Activated CD8-positive, alpha-beta memory T cell treated with anti-CD3 and anti-CD28 coated beads, Interleukin-2, amount 10 ng/mL, durations not matched to agents 7 days and 5 days (primary cell): Measurements from ENCODE around the gene DLGAP1. TPM values are rescaled to one million over a fixed set of nuclear protein-coding genes. Genes with fewer than 3 reads are reported as not detected.

Source experiments
- ATAC-seq: fragments of 150-1000 bp; cut with Tn5 transposase; one replicate; pipeline ENCODE4 v1.10.0; 2021; ENCODE audit warnings: moderate library complexity
- CTCF ChIA-PET: fragments of 350-600 bp; sonication (Branson Sonifier 250); formaldehyde crosslinking; loops from one replicate; lab custom pipeline; 2021; ENCODE audit warnings: antibody characterized with exemption; lab: Charles Lee
- DNase-seq: peaks from one replicate; pipeline ENCODE4 v3.0.0-alpha.2; 2020
- H3K27ac Mint-ChIP-seq: one replicate; pipeline ENCODE4 v1.8.0; 2021; ENCODE audit warnings: mild to moderate bottlenecking, mixed read lengths
- H3K27me3 Mint-ChIP-seq: one replicate; pipeline ENCODE4 v1.8.0; 2021; ENCODE audit warnings: mixed read lengths
- H3K36me3 Mint-ChIP-seq: one replicate; pipeline ENCODE4 v1.8.0; 2021; ENCODE audit warnings: mild to moderate bottlenecking, mixed read lengths
- H3K4me1 Mint-ChIP-seq: one replicate; pipeline ENCODE4 v1.8.0; 2021; ENCODE audit warnings: mixed read lengths
- H3K4me3 Mint-ChIP-seq: one replicate; pipeline ENCODE4 v1.8.0; 2021; ENCODE audit warnings: mild to moderate bottlenecking, moderate library complexity, mixed read lengths
- H3K9me3 Mint-ChIP-seq: one replicate; pipeline ENCODE4 v1.8.0; 2022; ENCODE audit warnings: low read depth, mixed read lengths
- total RNA-seq, 2 experiments: library from RNA; stranded (reverse); gene quantifications; one replicate each; pipeline ENCODE4 v1.2.3, GENCODE V29; 2021

DLGAP1 gene
- total RNA-seq, 2 experiments from 2014 or later, result not detected

- DNase-seq, result no peak
- no peak for ATAC-seq
- CTCF ChIA-PET, result interaction anchor here (0.7 to 4.6 kb wide), 56 partner anchors 9 to 1124 kb away, joined by 3 to 61 read pairs (median 5); no protein-coding TSS in a partner anchor
- Mint-ChIP-seq H3K27me3 (peaks cover 5% of the 10 kb centered on the region), H3K36me3 (no peaks in the 10 kb centered on the region), H3K27ac (no peak overlapping the region), H3K4me3 (no peak overlapping the region), H3K9me3 (no peaks in the 10 kb centered on the region), H3K4me1 (peaks cover 16% of the 10 kb centered on the region)
Observed at GRCh38 chr18:3666526-3667254, 788.4 kb downstream of the DLGAP1 start.

- H3K4me1 Mint-ChIP-seq, result peaks cover 21% of the 10 kb centered on the region
- no peak overlapping the region for H3K27ac Mint-ChIP-seq
- CTCF ChIA-PET, result interaction anchor here (0.6 to 4.6 kb wide), 64 partner anchors 9 to 1123 kb away, joined by 3 to 61 read pairs (median 4); no protein-coding TSS in a partner anchor
- peak; percentile 78 for ATAC-seq
- peak; percentile 76 for DNase-seq
- peaks cover 3% of the 10 kb centered on the region for H3K27me3 Mint-ChIP-seq
- H3K36me3 Mint-ChIP-seq, result no peaks in the 10 kb centered on the region
- H3K4me3 Mint-ChIP-seq, result peak overlapping the region; percentile 16
- no peaks in the 10 kb centered on the region for H3K9me3 Mint-ChIP-seq
Observed at GRCh38 chr18:3665780-3666525, 789.2 kb downstream of the DLGAP1 start.

- no peak overlapping the region for H3K4me3 Mint-ChIP-seq
- H3K36me3 Mint-ChIP-seq, result no peaks in the 10 kb centered on the region
- ATAC-seq, result no peak
- no peaks in the 10 kb centered on the region for H3K27me3 Mint-ChIP-seq
- CTCF ChIA-PET, result interaction anchor here (0.7 to 4.6 kb wide), 29 partner anchors 10 to 395 kb away, joined by 3 to 61 read pairs (median 7); no protein-coding TSS in a partner anchor
- no peak for DNase-seq
- H3K9me3 Mint-ChIP-seq, result no peaks in the 10 kb centered on the region
- H3K27ac Mint-ChIP-seq, result no peak overlapping the region
- peaks cover 25% of the 10 kb centered on the region for H3K4me1 Mint-ChIP-seq
Observed at GRCh38 chr18:3665204-3665603, 789.9 kb downstream of the DLGAP1 start.

- no peaks in the 10 kb centered on the region for H3K9me3 Mint-ChIP-seq
- CTCF ChIA-PET, result interaction anchor here (0.7 to 4.6 kb wide), 20 partner anchors 32 to 385 kb away, joined by 3 to 61 read pairs (median 7); no protein-coding TSS in a partner anchor
- H3K27ac Mint-ChIP-seq, result no peak overlapping the region
- no peak overlapping the region for H3K4me3 Mint-ChIP-seq
- ATAC-seq (no peak), DNase-seq (no peak)
- no peaks in the 10 kb centered on the region for H3K36me3 Mint-ChIP-seq
- peaks cover 25% of the 10 kb centered on the region for H3K4me1 Mint-ChIP-seq
- H3K27me3 Mint-ChIP-seq, result no peaks in the 10 kb centered on the region
Observed at GRCh38 chr18:3664563-3665178, 790.4 kb downstream of the DLGAP1 start.

GRCh38 chr18:3663870-3664512 lies 791.1 kb downstream of the DLGAP1 start:
- ATAC-seq, result no peak

GRCh38 chr18:3661989-3662388 lies 793.1 kb downstream of the DLGAP1 start:
- peaks cover 2% of the 10 kb centered on the region for H3K36me3 Mint-ChIP-seq
- H3K27me3 Mint-ChIP-seq, result no peaks in the 10 kb centered on the region
- no peak for DNase-seq
- CTCF ChIA-PET, result interaction anchor here (0.6 to 2.3 kb wide), 6 partner anchors 68 to 379 kb away, joined by 3 to 11 read pairs (median 6); no protein-coding TSS in a partner anchor
- no peaks in the 10 kb centered on the region for H3K9me3 Mint-ChIP-seq
- no peak overlapping the region for H3K4me3 Mint-ChIP-seq
- ATAC-seq, result no peak
- H3K4me1 Mint-ChIP-seq, result peaks cover 25% of the 10 kb centered on the region
- H3K27ac Mint-ChIP-seq, result no peak overlapping the region

More at GRCh38 chr18:3663870-3664512, 791.1 kb downstream of the DLGAP1 start:
- H3K4me3 Mint-ChIP-seq, result no peak overlapping the region
- no peak overlapping the region for H3K27ac Mint-ChIP-seq
- H3K27me3 Mint-ChIP-seq, result no peaks in the 10 kb centered on the region
- H3K9me3 Mint-ChIP-seq, result no peaks in the 10 kb centered on the region
- no peak for DNase-seq
- CTCF ChIA-PET, result interaction anchor here (1.0 to 4.6 kb wide), 10 partner anchors 57 to 385 kb away, joined by 3 to 61 read pairs (median 21); no protein-coding TSS in a partner anchor
- H3K36me3 Mint-ChIP-seq, result no peaks in the 10 kb centered on the region
- peaks cover 25% of the 10 kb centered on the region for H3K4me1 Mint-ChIP-seq

- no peaks in the 10 kb centered on the region for H3K27me3 Mint-ChIP-seq
- peaks cover 2% of the 10 kb centered on the region for H3K36me3 Mint-ChIP-seq
- H3K4me1 Mint-ChIP-seq, result peaks cover 20% of the 10 kb centered on the region
- peak overlapping the region; percentile 64 for H3K27ac Mint-ChIP-seq
- no peak overlapping the region for H3K4me3 Mint-ChIP-seq
- ATAC-seq, result no peak
- no peak for DNase-seq
- CTCF ChIA-PET, result interaction anchor here (0.9 to 2.3 kb wide), 5 partner anchors 67 to 394 kb away, joined by 3 to 11 read pairs (median 5); no protein-coding TSS in a partner anchor
- no peaks in the 10 kb centered on the region for H3K9me3 Mint-ChIP-seq
Observed at GRCh38 chr18:3660739-3661515, 794.2 kb downstream of the DLGAP1 start.

- Mint-ChIP-seq H3K4me3 (no peak overlapping the region), H3K27ac (no peak overlapping the region), H3K36me3 (peaks cover 2% of the 10 kb centered on the region), H3K4me1 (peaks cover 32% of the 10 kb centered on the region), H3K9me3 (no peaks in the 10 kb centered on the region), H3K27me3 (no peaks in the 10 kb centered on the region)
- CTCF ChIA-PET, result interaction anchor here (0.8 to 3.0 kb wide), 3 partner anchors 8 to 73 kb away, joined by 3 to 13 read pairs (median 3); no protein-coding TSS in a partner anchor
- DNase-seq (no peak), ATAC-seq (no peak)
Observed at GRCh38 chr18:3658529-3658928, 796.6 kb downstream of the DLGAP1 start.

GRCh38 chr18:3655254-3656050 lies 799.7 kb downstream of the DLGAP1 start:
- CTCF ChIA-PET, result interaction anchor here (3.0 kb wide), 1 partner anchor 11 kb away, joined by 13 read pairs; no protein-coding TSS in a partner anchor
- Mint-ChIP-seq H3K4me3 (no peak overlapping the region), H3K4me1 (peaks cover 21% of the 10 kb centered on the region), H3K36me3 (peaks cover 2% of the 10 kb centered on the region), H3K27ac (no peak overlapping the region), H3K9me3 (no peaks in the 10 kb centered on the region), H3K27me3 (no peaks in the 10 kb centered on the region)
- ATAC-seq (no peak), DNase-seq (no peak)

- CTCF ChIA-PET, result interaction anchor here (2.9 kb wide), 1 partner anchor 12 kb away, joined by 14 read pairs; no protein-coding TSS in a partner anchor
- Mint-ChIP-seq H3K36me3 (peaks cover 2% of the 10 kb centered on the region), H3K4me3 (no peak overlapping the region), H3K9me3 (no peaks in the 10 kb centered on the region), H3K27me3 (no peaks in the 10 kb centered on the region), H3K27ac (peak overlapping the region; percentile 7), H3K4me1 (peaks cover 21% of the 10 kb centered on the region)
- no peak for DNase-seq
- no peak for ATAC-seq
Observed at GRCh38 chr18:3654442-3655253, 800.5 kb downstream of the DLGAP1 start.
